IMR-90 (cell line): ENCODE results near the gene POLR3A. TPM values are rescaled to one million over a fixed set of nuclear protein-coding genes. Genes with fewer than 3 reads are reported as not detected.

ENCODE experiments used
- ATAC-seq: fragments of 200-7000 bp; cut with Tn5 transposase; 2 replicates; pipeline ENCODE4 v1.9.1; 2020; ENCODE audit warnings: low read depth, mild to moderate bottlenecking, moderate library complexity
- BruUV-seq: library from RNA; stranded (reverse); fragments of 400-500 nt; replicated peaks from 2 replicates; lab custom pipeline; 2021; lab: Mats Ljungman, UMichigan
- CTCF ChIA-PET: fragments of 300-600 bp; formaldehyde crosslinking; extraction: SDS; loops from one replicate; lab custom pipeline; 2021; ENCODE audit warnings: antibody characterized with exemption; lab: Yijun Ruan, JAX
- POLR2A ChIA-PET: fragments of 300-600 bp; sonication (Branson Sonifier 250); formaldehyde crosslinking; loops from one replicate; lab custom pipeline; 2022; ENCODE audit warnings: antibody characterized with exemption; ENCODE audit not compliant: unreplicated experiment; lab: Charles Lee
- DNase-seq: peaks from one replicate; pipeline ENCODE4 v3.0.0; 2013
- H2AFZ ChIP-seq: replicated peaks from 2 replicates; pipeline ENCODE3; 2013; ENCODE audit warnings: low read length, mild to moderate bottlenecking; ENCODE audit not compliant: poor library complexity
- H2AK5ac ChIP-seq: 2 replicates; pipeline ENCODE4 v1.6.1; 2013; ENCODE audit warnings: low read depth, low read length, inconsistent platforms
- H2AK9ac ChIP-seq: replicated peaks from 2 replicates; pipeline ENCODE3; 2013; ENCODE audit warnings: mild to moderate bottlenecking, low read depth, low read length, moderate library complexity; ENCODE audit not compliant: poor library complexity
- H2BK120ac ChIP-seq: 2 replicates; pipeline ENCODE4 v1.6.1; 2013; ENCODE audit warnings: low read depth, low read length, inconsistent platforms
- H2BK15ac ChIP-seq: 3 replicates; pipeline ENCODE4 v1.6.1; 2013; ENCODE audit warnings: low read depth, low read length, inconsistent platforms
- H2BK20ac ChIP-seq: 2 replicates; pipeline ENCODE4 v1.6.1; 2013; ENCODE audit warnings: low read depth, mild to moderate bottlenecking, inconsistent platforms, low read length, moderate library complexity
- H2BK5ac ChIP-seq: 2 replicates; pipeline ENCODE4 v1.6.1; 2013; ENCODE audit warnings: mild to moderate bottlenecking, low read depth, low read length, inconsistent platforms; ENCODE audit not compliant: poor library complexity, severe bottlenecking
- H3K14ac ChIP-seq: replicated peaks from 2 replicates; pipeline ENCODE4 v1.6.1; 2013; ENCODE audit warnings: low read depth, low read length, inconsistent platforms
- H3K18ac ChIP-seq: 2 replicates; pipeline ENCODE4 v1.6.1; 2013; ENCODE audit warnings: low read depth, low read length, control low read depth
- H3K23ac ChIP-seq: 2 replicates; pipeline ENCODE4 v1.6.1; 2013; ENCODE audit warnings: low read depth, low read length, inconsistent platforms
- H3K27ac ChIP-seq: 2 replicates; pipeline ENCODE4 v1.5.1; 2013; ENCODE audit warnings: mild to moderate bottlenecking, control low read depth, low read length; ENCODE audit not compliant: insufficient read depth
- H3K27me3 ChIP-seq: 2 replicates; pipeline ENCODE4 v1.6.1; 2013; ENCODE audit warnings: low read length; ENCODE audit not compliant: control insufficient read depth, insufficient read depth
- H3K36me3 ChIP-seq: 2 replicates; pipeline ENCODE4 v1.6.1; 2013; ENCODE audit warnings: low read length, mixed read lengths; ENCODE audit not compliant: control insufficient read depth, insufficient read depth
- H3K4ac ChIP-seq: 2 replicates; pipeline ENCODE4 v1.6.1; 2013; ENCODE audit warnings: low read depth, low read length, inconsistent platforms
- H3K4me1 ChIP-seq: 2 replicates; pipeline ENCODE4 v1.6.1; 2013; ENCODE audit warnings: low read length, mixed read lengths; ENCODE audit not compliant: control insufficient read depth, insufficient read depth
- H3K4me2 ChIP-seq: 2 replicates; pipeline ENCODE4 v1.6.1; 2013; ENCODE audit warnings: low read depth, mild to moderate bottlenecking, control low read depth, low read length, moderate library complexity
- H3K4me3 ChIP-seq: 2 replicates; pipeline ENCODE4 v1.5.1; 2013; ENCODE audit warnings: low read depth, mild to moderate bottlenecking, control low read depth, low read length, moderate library complexity; ENCODE audit not compliant: insufficient read depth
- H3K56ac ChIP-seq: 2 replicates; pipeline ENCODE4 v1.6.1; 2013; ENCODE audit warnings: low read length, inconsistent platforms; ENCODE audit not compliant: insufficient read depth; ENCODE audit errors: extremely low read depth
- H3K79me1 ChIP-seq, 2 experiments: 2 replicates each; pipeline ENCODE4 v1.6.1; 2013; ENCODE audit warnings: low read length in 2 of 2, inconsistent platforms in 1 of 2, low read depth in 1 of 2
- H3K9ac ChIP-seq: 2 replicates; pipeline ENCODE4 v1.6.1; 2013; ENCODE audit warnings: low read depth, low read length, control low read depth
- H3K9me1 ChIP-seq: 2 replicates; pipeline ENCODE4 v1.6.1; 2013; ENCODE audit warnings: low read length, inconsistent platforms; ENCODE audit not compliant: insufficient read depth
- H3K9me3 ChIP-seq: 2 replicates; pipeline ENCODE4 v1.6.1; 2013; ENCODE audit warnings: low read length; ENCODE audit not compliant: control insufficient read depth, insufficient read depth
- H4K20me1 ChIP-seq: 2 replicates; pipeline ENCODE4 v1.6.1; 2013; ENCODE audit warnings: low read length, inconsistent platforms; ENCODE audit not compliant: insufficient read depth
- H4K5ac ChIP-seq: 2 replicates; pipeline ENCODE4 v1.6.1; 2013; ENCODE audit warnings: mild to moderate bottlenecking, low read depth, low read length, control low read depth
- H4K8ac ChIP-seq, 2 experiments: 2 replicates each; pipeline ENCODE4 v1.6.1; 2013; ENCODE audit warnings: low read depth in 2 of 2, low read length in 2 of 2, control low read depth in 1 of 2, inconsistent platforms in 1 of 2
- H4K91ac ChIP-seq: 2 replicates; pipeline ENCODE4 v1.6.1; 2013; ENCODE audit warnings: low read depth, low read length, inconsistent platforms; ENCODE audit not compliant: insufficient read depth
- WGBS, 2 experiments: methylation state at CpG; one replicate each; pipeline versions ENCODE4 v1.1.5 to v1.1.7; 2013; ENCODE audit warnings: missing lambda C conversion rate in 2 of 2; ENCODE audit not compliant: insufficient read length in 1 of 2; ENCODE audit errors: extremely low coverage in 2 of 2; 5-methylcytosine and 5-hydroxymethylcytosine counted together
- dilution Hi-C: fragments of 300-500 bp; cut with HindIII; formaldehyde crosslinking; loops from one replicate; pipeline ENCODE4 v1.14.3; 2018; ENCODE audit warnings: low sequenced_read_pairs; ENCODE audit not compliant: unreplicated experiment
- in situ Hi-C: fragments of 300-500 bp; cut with MboI; formaldehyde crosslinking; loops from 3 replicates; pipeline ENCODE4 v1.14.3; 2019; ENCODE audit warnings: low sequenced_read_pairs, inconsistent platforms, mixed read lengths
- intact Hi-C: fragments of 100-400 bp; cut with micrococcal nuclease; formaldehyde crosslinking; loops from 2 replicates; pipeline ENCODE4 v1.10.0; 2022
- polyA plus RNA-seq, 3 experiments: library from polyadenylated mRNA; depleted of rRNA; stranded (reverse); fragments of >200 nt; gene quantifications; 2 replicates each; pipeline ENCODE4 v1.2.3, GENCODE V29; 2012; ENCODE audit warnings: low replicate concordance in 1 of 3
- total RNA-seq: library from RNA; depleted of rRNA; stranded (reverse); fragments of >200 nt; gene quantifications from 2 replicates; pipeline ENCODE4 v1.2.3, GENCODE V29; 2012
- TF ChIP-seq, protein P1 (sequence below): fragments of 150-350 bp; IDR thresholded peaks from 2 replicates; pipeline ENCODE4 v1.6.1; 2016; ENCODE audit warnings: low read depth, mild to moderate bottlenecking, low read length, moderate library complexity, borderline replicate concordance

Gene POLR3A
- total and polyA plus RNA-seq, 2 of the 4 experiments (the other 2 are of a cell fraction), result 11.9 to 24.4 TPM

GRCh38 chr10:78062296-78062695, 33.0 kb upstream of the POLR3A start:
- Histone ChIP-seq H2AFZ (no peak overlapping the region), H2AK5ac (no peak overlapping the region), H2BK20ac (no peak overlapping the region), H3K4ac (no peak overlapping the region), H3K4me1 (no peaks in the 10 kb centered on the region), H3K18ac (no peak overlapping the region), H3K14ac (no peak overlapping the region), H2AK9ac (no peak overlapping the region), H4K8ac (no peak overlapping the region), H3K4me2 (no peak overlapping the region), H2BK5ac (no peak overlapping the region), H3K23ac (no peak overlapping the region), H2BK15ac (no peak overlapping the region), H3K27ac (no peak overlapping the region), H3K4me3 (no peak overlapping the region), H4K20me1 (no peaks in the 10 kb centered on the region), H3K9me3 (no peaks in the 10 kb centered on the region), H4K91ac (no peak overlapping the region), H3K9me1 (no peaks in the 10 kb centered on the region; the same call in 1 of the 2 replicates), H3K79me1 (no peaks in the 10 kb centered on the region), H4K5ac (no peak overlapping the region), H3K9ac (no peak overlapping the region), H3K36me3 (no peaks in the 10 kb centered on the region), H2BK120ac (no peak overlapping the region), H3K27me3 (no peaks in the 10 kb centered on the region; the same call in none of the 2 replicates), H3K56ac (no peak overlapping the region)
- in situ Hi-C loops, result no loop called here
- intact Hi-C loops, result no loop called here
- ChIA-PET POLR2A (no interaction called here), CTCF (no interaction called here)
- DNase-seq (no peak), ATAC-seq (no peak)
- dilution Hi-C loops, result no loop called here
- no CpG with 5 or more reads among the region's 5 CpGs for WGBS, 2 experiments
- no TSS peak for BruUV-seq
- TF ChIP-seq, protein P1, sequence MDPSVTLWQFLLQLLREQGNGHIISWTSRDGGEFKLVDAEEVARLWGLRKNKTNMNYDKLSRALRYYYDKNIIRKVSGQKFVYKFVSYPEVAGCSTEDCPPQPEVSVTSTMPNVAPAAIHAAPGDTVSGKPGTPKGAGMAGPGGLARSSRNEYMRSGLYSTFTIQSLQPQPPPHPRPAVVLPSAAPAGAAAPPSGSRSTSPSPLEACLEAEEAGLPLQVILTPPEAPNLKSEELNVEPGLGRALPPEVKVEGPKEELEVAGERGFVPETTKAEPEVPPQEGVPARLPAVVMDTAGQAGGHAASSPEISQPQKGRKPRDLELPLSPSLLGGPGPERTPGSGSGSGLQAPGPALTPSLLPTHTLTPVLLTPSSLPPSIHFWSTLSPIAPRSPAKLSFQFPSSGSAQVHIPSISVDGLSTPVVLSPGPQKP, result no peak
